ENCODE data around the gene PTPN6. TPM values are rescaled to one million over a fixed set of nuclear protein-coding genes. Genes with fewer than 3 reads are reported as not detected.

The PTPN6 gene
- total and polyA plus RNA-seq, 9 of the 15 experiments (the other 6 are each of a cell fraction or from before 2014, with no cell fraction given): 1.5 to 5.1 (median 3.9) TPM

DNA sequence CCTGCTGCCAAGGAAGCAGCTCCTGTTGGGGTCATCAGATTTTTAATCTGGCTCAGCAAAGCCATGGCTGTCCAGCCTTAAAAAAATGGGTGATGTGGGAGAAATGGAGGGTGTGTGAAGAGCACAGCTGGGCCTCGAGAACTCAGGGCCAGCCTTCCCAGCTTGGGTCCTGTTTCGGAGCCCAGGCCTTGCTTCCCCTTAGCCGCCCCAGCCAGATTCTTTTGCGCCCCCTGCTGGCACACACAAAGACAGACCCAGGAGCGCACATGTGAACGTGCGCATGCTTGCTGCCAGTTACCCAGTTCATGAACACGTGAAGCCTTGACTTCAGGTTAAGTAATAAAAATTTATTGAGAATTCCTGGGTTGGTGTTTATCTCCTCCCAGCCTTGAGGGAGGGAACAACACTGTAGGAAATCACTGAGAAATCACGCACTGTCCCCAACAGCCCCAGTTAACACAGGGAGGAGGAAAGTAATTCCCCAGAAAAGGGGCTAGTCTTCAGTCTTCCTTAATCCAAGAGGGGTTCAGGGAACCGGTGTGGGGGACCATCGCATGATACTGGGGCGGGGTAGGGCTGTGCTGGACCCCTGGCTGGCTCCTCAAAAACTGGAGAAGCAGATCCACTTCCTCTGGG, 14.0 kb downstream of the PTPN6 start (continued):
- no peak for TF ChIP-seq BDP1 (IDR thresholded peaks at IDR 0.05; ENCODE audit: insufficient read depth, insufficient read length)
- TF ChIP-seq ZNF347 (CRISPR knock-in tag; IDR thresholded peaks at IDR 0.05; ENCODE audit: low read depth): no peak
- TF ChIP-seq, protein P1, sequence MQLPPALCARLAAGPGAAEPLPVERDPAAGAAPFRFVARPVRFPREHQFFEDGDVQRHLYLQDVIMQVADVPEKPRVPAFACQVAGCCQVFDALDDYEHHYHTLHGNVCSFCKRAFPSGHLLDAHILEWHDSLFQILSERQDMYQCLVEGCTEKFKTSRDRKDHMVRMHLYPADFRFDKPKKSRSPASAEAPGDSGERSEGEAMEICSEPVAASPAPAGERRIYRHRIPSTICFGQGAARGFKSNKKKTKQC (CRISPR knock-in tag; IDR thresholded peaks at IDR 0.05): no peak
- TF ChIP-seq TEAD1 (CRISPR knock-in tag; IDR thresholded peaks at IDR 0.05): no peak
- no peak for TF ChIP-seq TAF9B (IDR thresholded peaks at IDR 0.05; ENCODE audit: partially characterized antibody)
- no peak for TF ChIP-seq WHSC1 (IDR thresholded peaks at IDR 0.05; ENCODE audit: low read length)
- no peak for TF ChIP-seq XRCC3 (IDR thresholded peaks at IDR 0.05)
- TF ChIP-seq RHOXF2B (CRISPR knock-in tag; conservative IDR thresholded peaks at IDR 0.05): no peak
- TF ChIP-seq, protein P2, sequence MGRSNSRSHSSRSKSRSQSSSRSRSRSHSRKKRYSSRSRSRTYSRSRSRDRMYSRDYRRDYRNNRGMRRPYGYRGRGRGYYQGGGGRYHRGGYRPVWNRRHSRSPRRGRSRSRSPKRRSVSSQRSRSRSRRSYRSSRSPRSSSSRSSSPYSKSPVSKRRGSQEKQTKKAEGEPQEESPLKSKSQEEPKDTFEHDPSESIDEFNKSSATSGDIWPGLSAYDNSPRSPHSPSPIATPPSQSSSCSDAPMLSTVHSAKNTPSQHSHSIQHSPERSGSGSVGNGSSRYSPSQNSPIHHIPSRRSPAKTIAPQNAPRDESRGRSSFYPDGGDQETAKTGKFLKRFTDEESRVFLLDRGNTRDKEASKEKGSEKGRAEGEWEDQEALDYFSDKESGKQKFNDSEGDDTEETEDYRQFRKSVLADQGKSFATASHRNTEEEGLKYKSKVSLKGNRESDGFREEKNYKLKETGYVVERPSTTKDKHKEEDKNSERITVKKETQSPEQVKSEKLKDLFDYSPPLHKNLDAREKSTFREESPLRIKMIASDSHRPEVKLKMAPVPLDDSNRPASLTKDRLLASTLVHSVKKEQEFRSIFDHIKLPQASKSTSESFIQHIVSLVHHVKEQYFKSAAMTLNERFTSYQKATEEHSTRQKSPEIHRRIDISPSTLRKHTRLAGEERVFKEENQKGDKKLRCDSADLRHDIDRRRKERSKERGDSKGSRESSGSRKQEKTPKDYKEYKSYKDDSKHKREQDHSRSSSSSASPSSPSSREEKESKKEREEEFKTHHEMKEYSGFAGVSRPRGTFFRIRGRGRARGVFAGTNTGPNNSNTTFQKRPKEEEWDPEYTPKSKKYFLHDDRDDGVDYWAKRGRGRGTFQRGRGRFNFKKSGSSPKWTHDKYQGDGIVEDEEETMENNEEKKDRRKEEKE (IDR thresholded peaks at IDR 0.05; ENCODE audit: borderline replicate concordance in 1 of 2, control insufficient read depth in 1 of 2, low read depth in 2 of 2, low read length in 1 of 2): no peak
- TF ChIP-seq ZNF668 (CRISPR knock-in tag; IDR thresholded peaks at IDR 0.05): peak; percentile 46; the same call in 1 of the 2 replicates
- TF ChIP-seq PBX2 (CRISPR knock-in tag; IDR thresholded peaks at IDR 0.05; ENCODE audit: low read depth): no peak
- TF ChIP-seq PBX2 (tag; conservative IDR thresholded peaks at IDR 0.05; ENCODE audit: low read depth): no peak
- TF ChIP-seq RBFOX2 (IDR thresholded peaks at IDR 0.05; ENCODE audit: low read depth, low read length): peak; percentile 62
- TF ChIP-seq TSC22D4 (tag; IDR thresholded peaks at IDR 0.05): no peak
- TF ChIP-seq CREM (IDR thresholded peaks at IDR 0.05; ENCODE audit: low read depth): no peak
- TF ChIP-seq DMBX1 (CRISPR knock-in tag; IDR thresholded peaks at IDR 0.05; ENCODE audit: borderline replicate concordance): no peak
- TF ChIP-seq ZNF143 (CRISPR knock-in tag; IDR thresholded peaks at IDR 0.05): no peak
- no peak for TF ChIP-seq CHD2 (IDR thresholded peaks at IDR 0.05; ENCODE audit: low read depth, low read length)
- no peak for TF ChIP-seq ZNF23 (CRISPR knock-in tag; IDR thresholded peaks at IDR 0.05)
- TF ChIP-seq SREBF1 (IDR thresholded peaks at IDR 0.05; ENCODE audit: borderline replicate concordance, low read depth, low read length): no peak
- TF ChIP-seq PATZ1 (CRISPR knock-in tag; IDR thresholded peaks at IDR 0.05; ENCODE audit: borderline replicate concordance): no peak

Measured in K562 (cell line).